Choroid plexus epithelial cell (primary cell): ENCODE data around the gene SAC3D1.
A peak's percentile ranks its signal among the peaks of the same experiment; 100 is the strongest.

Experiments
- DNase-seq: peaks from one replicate; pipeline ENCODE4 v3.0.0-alpha.2; 2010; ENCODE audit warnings: low read depth
- H3K4me3 ChIP-seq: 2 replicates; pipeline ENCODE4 v1.5.1; 2011; ENCODE audit warnings: low read depth, mild to moderate bottlenecking, control low read depth, low read length, moderate library complexity
- TF ChIP-seq, protein P1 (sequence below): conservative IDR thresholded peaks from 2 replicates; pipeline ENCODE4 v1.5.1; 2011; ENCODE audit warnings: low read depth, mild to moderate bottlenecking, control low read depth, inconsistent platforms, low read length, moderate library complexity

The SAC3D1 gene

DNA sequence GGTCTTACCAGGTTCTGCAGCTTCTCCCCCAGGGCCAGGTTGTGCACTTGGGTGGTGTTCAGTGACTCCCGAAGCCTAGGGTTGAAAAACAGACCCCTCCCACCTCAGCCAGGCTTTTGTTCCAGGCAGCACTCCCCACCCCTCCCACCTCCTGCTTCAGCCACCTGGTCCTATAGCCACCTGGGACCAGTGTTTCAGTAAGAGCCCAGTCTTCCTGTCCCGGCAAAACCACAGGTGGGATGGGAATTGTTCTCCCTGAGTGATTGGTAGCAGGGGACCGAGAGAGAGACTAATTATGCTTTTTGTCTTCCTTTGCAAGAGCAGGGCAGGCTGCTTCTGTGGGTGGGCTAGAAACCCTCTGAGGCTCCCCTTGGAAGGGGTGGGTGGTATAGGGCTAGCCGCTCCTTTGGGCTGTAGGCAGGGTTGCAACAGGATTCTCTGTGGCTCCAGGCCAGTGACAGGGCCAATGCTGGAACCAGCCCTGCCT lies 25.8 kb downstream of the SAC3D1 start:
- TF ChIP-seq, protein P1, sequence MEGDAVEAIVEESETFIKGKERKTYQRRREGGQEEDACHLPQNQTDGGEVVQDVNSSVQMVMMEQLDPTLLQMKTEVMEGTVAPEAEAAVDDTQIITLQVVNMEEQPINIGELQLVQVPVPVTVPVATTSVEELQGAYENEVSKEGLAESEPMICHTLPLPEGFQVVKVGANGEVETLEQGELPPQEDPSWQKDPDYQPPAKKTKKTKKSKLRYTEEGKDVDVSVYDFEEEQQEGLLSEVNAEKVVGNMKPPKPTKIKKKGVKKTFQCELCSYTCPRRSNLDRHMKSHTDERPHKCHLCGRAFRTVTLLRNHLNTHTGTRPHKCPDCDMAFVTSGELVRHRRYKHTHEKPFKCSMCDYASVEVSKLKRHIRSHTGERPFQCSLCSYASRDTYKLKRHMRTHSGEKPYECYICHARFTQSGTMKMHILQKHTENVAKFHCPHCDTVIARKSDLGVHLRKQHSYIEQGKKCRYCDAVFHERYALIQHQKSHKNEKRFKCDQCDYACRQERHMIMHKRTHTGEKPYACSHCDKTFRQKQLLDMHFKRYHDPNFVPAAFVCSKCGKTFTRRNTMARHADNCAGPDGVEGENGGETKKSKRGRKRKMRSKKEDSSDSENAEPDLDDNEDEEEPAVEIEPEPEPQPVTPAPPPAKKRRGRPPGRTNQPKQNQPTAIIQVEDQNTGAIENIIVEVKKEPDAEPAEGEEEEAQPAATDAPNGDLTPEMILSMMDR = no peak
- no peak overlapping the region for H3K4me3 ChIP-seq
- no peak for DNase-seq

DNA sequence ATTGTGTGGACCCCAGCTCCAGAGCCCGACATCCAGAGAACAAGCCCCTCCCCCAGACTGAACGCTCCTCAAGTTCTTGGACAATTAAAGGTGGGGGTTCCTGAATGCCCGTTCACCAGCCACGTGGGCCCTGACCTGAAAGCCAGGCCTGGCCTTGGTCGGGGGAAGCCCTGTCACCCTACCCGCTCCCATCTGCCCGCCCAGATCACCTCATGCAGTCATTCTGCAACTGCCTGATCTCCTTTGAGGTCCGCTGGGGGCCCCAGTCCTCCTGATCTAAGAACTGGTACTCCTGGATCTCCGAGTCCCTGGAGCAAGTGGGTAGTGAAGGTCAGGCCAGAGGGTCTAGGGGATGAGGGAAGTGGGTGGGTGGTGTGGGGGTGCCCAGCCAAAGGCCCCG lies 26.4 kb downstream of the SAC3D1 start:
- TF ChIP-seq, protein P1 = no peak
- no peak for DNase-seq
- H3K4me3 ChIP-seq = no peak overlapping the region

DNA sequence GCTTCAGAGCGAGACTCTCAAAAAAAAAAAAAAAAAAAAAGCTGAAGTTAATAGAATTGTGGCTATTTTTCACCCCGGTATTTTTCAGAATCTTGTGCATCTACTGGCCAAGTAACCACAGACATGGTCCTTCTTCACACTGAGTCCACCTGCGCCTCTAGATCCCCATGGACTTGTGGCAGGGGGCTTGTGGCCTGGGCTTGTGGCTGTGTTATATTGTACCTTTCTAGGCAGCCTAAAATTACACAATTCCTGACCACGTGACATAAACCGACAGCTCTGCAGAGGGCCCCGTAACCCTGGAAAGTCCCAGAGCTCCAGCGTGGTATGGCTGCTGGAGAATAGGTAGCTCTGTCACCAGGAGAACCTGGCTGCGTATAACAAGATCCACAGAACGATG lies 28.2 kb downstream of the SAC3D1 start:
- no peak overlapping the region for H3K4me3 ChIP-seq
- TF ChIP-seq, protein P1 = no peak
- peak; percentile 52 for DNase-seq

DNA sequence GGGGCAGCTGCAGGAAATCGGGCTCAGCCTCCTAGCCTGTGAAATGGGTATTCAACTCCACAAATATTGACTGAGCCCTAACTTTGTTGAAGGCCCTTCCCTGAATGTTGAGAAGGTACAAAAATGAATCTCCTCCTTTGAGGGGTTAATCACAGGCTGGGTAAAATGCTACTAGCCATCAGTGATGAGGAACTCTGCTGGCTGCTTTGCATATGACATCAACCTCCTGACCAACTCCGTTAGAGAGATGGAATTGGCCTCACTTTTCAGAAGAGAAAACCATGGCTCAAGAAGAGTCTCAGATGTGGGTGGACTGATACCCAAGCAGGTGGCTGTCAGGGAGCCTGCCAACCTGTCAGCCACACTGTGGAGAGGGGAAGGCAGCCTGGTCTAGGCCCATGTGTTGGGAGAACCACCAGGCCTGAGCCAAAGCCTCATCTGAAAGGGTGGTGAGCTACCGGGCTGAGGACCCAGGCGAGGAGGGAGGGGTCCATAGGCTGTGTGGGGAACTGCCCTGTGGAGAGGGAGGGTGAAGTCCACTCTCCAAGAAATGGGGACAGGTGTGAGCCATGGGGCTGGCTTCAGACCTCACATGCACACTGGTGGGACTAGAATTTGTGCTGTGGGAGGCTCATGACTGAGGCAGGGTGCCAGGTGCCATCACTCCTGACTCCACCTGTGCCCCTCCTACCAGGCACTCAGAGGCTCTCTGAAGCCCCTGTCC lies 31.1 kb downstream of the SAC3D1 start:
- H3K4me3 ChIP-seq = no peak overlapping the region
- TF ChIP-seq, protein P1 = no peak
- DNase-seq = no peak

DNA sequence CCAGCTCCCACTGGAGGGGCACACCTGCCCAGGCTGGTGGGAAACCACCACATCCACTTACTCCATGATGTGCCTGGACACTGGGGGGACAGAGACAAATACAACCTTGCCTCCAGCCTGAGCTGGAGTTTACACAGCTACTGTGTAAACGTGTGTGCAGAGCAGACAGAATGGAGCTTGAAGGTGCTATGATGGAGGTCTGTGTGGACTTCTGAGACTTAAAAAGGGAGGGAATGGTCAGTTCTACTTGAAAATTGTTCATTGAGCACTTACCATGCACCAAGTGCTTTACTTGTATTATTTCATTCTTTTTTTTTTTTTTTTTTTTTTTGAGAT lies 31.6 kb downstream of the SAC3D1 start:
- no peak for DNase-seq
- TF ChIP-seq, protein P1 = no peak
- no peak overlapping the region for H3K4me3 ChIP-seq

DNA sequence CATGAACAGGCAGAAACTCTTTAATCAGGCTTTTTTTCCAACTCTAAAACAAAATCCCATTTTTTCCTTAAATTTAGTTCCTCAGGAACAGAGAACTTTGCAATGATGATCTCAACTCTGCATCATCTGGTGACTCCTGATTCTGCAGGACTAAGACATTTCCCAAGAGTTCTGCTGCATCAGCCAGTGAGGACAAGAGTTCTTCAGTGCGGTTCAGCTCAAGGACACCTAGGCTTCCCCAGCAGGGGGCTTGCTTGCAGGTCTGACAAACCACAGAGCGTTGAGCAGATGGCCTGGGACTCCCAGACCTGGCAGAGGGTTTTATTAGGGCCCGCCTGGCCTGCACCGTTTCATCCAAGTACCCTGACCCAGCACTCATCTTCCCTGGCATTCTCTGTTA lies 36.4 kb downstream of the SAC3D1 start:
- peak; percentile 32 for DNase-seq
- TF ChIP-seq, protein P1 = no peak
- H3K4me3 ChIP-seq = no peak overlapping the region

DNA sequence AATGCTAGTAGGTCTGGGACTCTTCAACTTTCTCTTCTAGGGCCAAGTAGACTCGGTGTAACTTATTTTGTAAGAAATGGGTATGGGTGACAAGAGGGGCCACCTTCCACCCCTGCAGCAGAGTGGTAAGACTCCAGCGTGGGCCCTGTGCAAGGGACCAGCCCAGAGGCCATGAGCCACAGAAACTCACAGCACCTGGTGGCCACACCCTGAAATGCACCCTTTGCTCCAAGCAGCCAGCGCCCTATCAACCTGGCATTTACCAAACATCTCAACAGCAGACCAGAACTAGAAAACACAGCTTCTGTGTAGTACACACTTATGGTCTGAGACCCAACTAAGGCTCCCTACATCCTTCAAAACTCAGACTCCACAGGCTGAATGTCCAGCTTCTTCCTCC lies 37.1 kb downstream of the SAC3D1 start:
- peak; percentile 56 for DNase-seq
- H3K4me3 ChIP-seq = no peak overlapping the region
- TF ChIP-seq, protein P1 = peak; percentile 76
